Endothelial cell of umbilical vein (primary cell): ENCODE results near the gene FOXL3. TPM values are rescaled to one million over a fixed set of nuclear protein-coding genes. Genes with fewer than 3 reads are reported as not detected.
A peak's percentile ranks its signal among the peaks of the same experiment; 100 is the strongest.
"Not testable (repeated sequence)": the region's sequence is repeated elsewhere in the genome, so short reads cannot be mapped to it uniquely, and the experiment has no call there.

ENCODE experiments used
- BruUV-seq: library from RNA; stranded (reverse); fragments of 400-500 nt; replicated peaks from 2 replicates; lab custom pipeline; 2021; lab: Mats Ljungman, UMichigan
- CTCF ChIA-PET: fragments of 300-600, 350-600 bp; sonication (Branson Sonifier 250); formaldehyde crosslinking; loops from one replicate; lab custom pipeline; 2021; ENCODE audit warnings: antibody characterized with exemption, inconsistent platforms; lab: Charles Lee
- POLR2A ChIA-PET: fragments of 300-600, 350-600 bp; sonication (Branson Sonifier 250); formaldehyde crosslinking; loops from one replicate; lab custom pipeline; 2021; ENCODE audit warnings: antibody characterized with exemption, inconsistent platforms; lab: Charles Lee
- DNase-seq: peaks from one replicate; pipeline ENCODE4 v3.0.0-alpha.2; 2011; ENCODE audit warnings: low read depth, low spot score
- FAIRE-seq: peaks from 2 replicates; lab custom pipeline; 2011; peaks lifted over from hg19 to GRCh38; lab: Jason Lieb, UNC
- H2AFZ ChIP-seq: 2 replicates; pipeline ENCODE4 v1.6.0; 2012; ENCODE audit warnings: low read depth, low read length, control low read depth, inconsistent platforms
- H3K27ac ChIP-seq: 2 replicates; pipeline ENCODE4 v1.5.1; 2011; ENCODE audit warnings: low read depth, mild to moderate bottlenecking, control low read depth, low read length, moderate library complexity; ENCODE audit not compliant: insufficient read depth
- H3K27me3 ChIP-seq, 2 experiments: 2 replicates each; pipeline versions ENCODE4 v1.6.0 to v1.6.1; 2011; ENCODE audit warnings: low read length in 2 of 2, mixed read lengths in 1 of 2; ENCODE audit not compliant: control insufficient read depth in 2 of 2, insufficient read depth in 2 of 2
- H3K36me3 ChIP-seq, 2 experiments: 2 replicates in 1 of 2; 3 replicates in 1 of 2; pipeline ENCODE4 v1.5.1; 2011; ENCODE audit warnings: low read length in 2 of 2, mild to moderate bottlenecking in 1 of 2, moderate library complexity in 1 of 2; ENCODE audit not compliant: control insufficient read depth in 2 of 2, insufficient read depth in 2 of 2; ENCODE audit errors: extremely low read depth in 1 of 2
- H3K4me1 ChIP-seq: 3 replicates; pipeline ENCODE4 v1.5.1; 2011; ENCODE audit warnings: mild to moderate bottlenecking, low read length; ENCODE audit not compliant: control insufficient read depth, insufficient read depth; ENCODE audit errors: extremely low read depth
- H3K4me2 ChIP-seq: 2 replicates; pipeline ENCODE4 v1.6.1; 2011; ENCODE audit warnings: low read length, control low read depth, mixed read lengths; ENCODE audit not compliant: insufficient read depth
- H3K4me3 ChIP-seq, 3 experiments: fragments of 200-600 bp in 1 of 3; sonication (generic), shearing (Covaris generic) in 1 of 3; replicated peaks in 1 of 3; 2 replicates each; pipeline ENCODE4 v1.5.1; 2011 to 2016; ENCODE audit warnings: control low read depth in 3 of 3, low read length in 3 of 3, mild to moderate bottlenecking in 2 of 3, inconsistent platforms in 1 of 3, low read depth in 1 of 3, moderate library complexity in 1 of 3; ENCODE audit not compliant: insufficient read depth in 1 of 3
- H3K79me2 ChIP-seq: 2 replicates; pipeline ENCODE4 v1.6.0; 2012; ENCODE audit warnings: low read length, inconsistent platforms; ENCODE audit not compliant: control insufficient read depth, insufficient read depth
- H3K9ac ChIP-seq: replicated peaks from 2 replicates; pipeline ENCODE3; 2011; ENCODE audit warnings: low read length, control low read depth; ENCODE audit not compliant: insufficient read depth; ENCODE audit errors: extremely low read depth
- H3K9me1 ChIP-seq: replicated peaks from 3 replicates; pipeline ENCODE4 v1.6.0; 2011; ENCODE audit warnings: mild to moderate bottlenecking, low read length; ENCODE audit not compliant: control insufficient read depth, insufficient read depth; ENCODE audit errors: extremely low read depth
- H3K9me3 ChIP-seq: replicated peaks from 2 replicates; pipeline ENCODE4 v1.5.1; 2012; ENCODE audit warnings: low read length, inconsistent platforms; ENCODE audit not compliant: control insufficient read depth, insufficient read depth
- H4K20me1 ChIP-seq: replicated peaks from 2 replicates; pipeline ENCODE3; 2011; ENCODE audit warnings: mild to moderate bottlenecking, low read length; ENCODE audit not compliant: control insufficient read depth, insufficient read depth; ENCODE audit errors: extremely low read depth
- CTCF ChIP-seq, 2 donors: IDR thresholded peaks; 1 replicate in 1 of 2; 2 replicates in 1 of 2; pipeline ENCODE4 v1.5.1; 2011; ENCODE audit warnings: low read length in 2 of 2, mild to moderate bottlenecking in 2 of 2, moderate library complexity in 2 of 2, control low read depth in 1 of 2, inconsistent platforms in 1 of 2, low read depth in 1 of 2; ENCODE audit not compliant: insufficient read depth in 1 of 2; ENCODE audit errors: extremely low read depth in 1 of 2
- EZH2 ChIP-seq: IDR thresholded peaks from 2 replicates; pipeline ENCODE4 v1.6.1; 2012; ENCODE audit warnings: borderline replicate concordance, low read depth, mild to moderate bottlenecking, moderate library complexity, low read length, inconsistent platforms; ENCODE audit not compliant: severe bottlenecking
- FOS ChIP-seq: IDR thresholded peaks from 2 replicates; pipeline ENCODE4 v1.6.1; 2011; ENCODE audit warnings: mild to moderate bottlenecking, low read length, moderate library complexity, borderline replicate concordance; ENCODE audit not compliant: insufficient read depth
- GATA2 ChIP-seq: IDR thresholded peaks from 2 replicates; pipeline ENCODE4 v1.7.0; 2011; ENCODE audit warnings: low read depth, mild to moderate bottlenecking, moderate library complexity, mixed read lengths, low read length; ENCODE audit not compliant: insufficient read length, insufficient read depth
- JUN ChIP-seq: IDR thresholded peaks from 2 replicates; pipeline ENCODE4 v1.6.1; 2011; ENCODE audit warnings: borderline replicate concordance, low read depth; ENCODE audit not compliant: insufficient read length, insufficient read depth
- MAX ChIP-seq: IDR thresholded peaks from 2 replicates; pipeline ENCODE4 v1.6.1; 2011; ENCODE audit not compliant: insufficient read depth, insufficient read length
- MYC ChIP-seq: IDR thresholded peaks from one replicate; pipeline ENCODE4 v1.6.1; 2011; ENCODE audit warnings: mild to moderate bottlenecking, low read depth, low read length
- POLR2A ChIP-seq: IDR thresholded peaks from 2 replicates; pipeline ENCODE4 v1.6.1; 2012; ENCODE audit warnings: low read depth, mild to moderate bottlenecking, control low read depth, low read length
- POLR2AphosphoS5 ChIP-seq: IDR thresholded peaks from 2 replicates; pipeline ENCODE4 v1.6.1; 2012; ENCODE audit warnings: low read depth, mild to moderate bottlenecking, control low read depth, low read length, moderate library complexity; ENCODE audit not compliant: insufficient read depth
- dilution Hi-C: fragments of 300-500 bp; cut with MboI; formaldehyde crosslinking; loops from one replicate; pipeline ENCODE4 v1.15.0; 2019; ENCODE audit warnings: low sequenced_read_pairs; ENCODE audit not compliant: extremely low pct_ligation_motif_present
- intact Hi-C: fragments of 100-400 bp; cut with micrococcal nuclease; formaldehyde crosslinking; loops from one replicate; pipeline ENCODE4 v1.10.0; 2022
- polyA plus RNA-seq, 4 experiments: library from polyadenylated mRNA; depleted of rRNA in 3 of 4; stranded (reverse) in 3 of 4; unstranded in 1 of 4; fragments of >200 nt; gene quantifications; 2 replicates each; pipeline versions ENCODE4 v1.2.1 to v1.2.3, GENCODE V29; 2011 to 2012; ENCODE audit warnings: missing spikeins in 1 of 4
- total RNA-seq: library from RNA; stranded (reverse); gene quantifications from 2 replicates; pipeline ENCODE4 v1.2.3, GENCODE V29; 2021

Gene FOXL3
- total and polyA plus RNA-seq, 2 donors (not counting 3 experiments of a cell fraction or from before 2014, with no cell fraction given) = not detected

- DNase-seq, FAIRE-seq, dilution Hi-C loops, H3K9me3 ChIP-seq, H4K20me1 ChIP-seq, H2AFZ ChIP-seq, H3K36me3 ChIP-seq, BruUV-seq, H3K4me3 ChIP-seq, intact Hi-C loops, H3K79me2 ChIP-seq, H3K27me3 ChIP-seq, H3K4me1 ChIP-seq, H3K27ac ChIP-seq, POLR2A ChIA-PET, H3K9me1 ChIP-seq, H3K4me2 ChIP-seq, H3K9ac ChIP-seq: not testable (repeated sequence)
- CTCF ChIA-PET = interaction anchor here (0.8 kb wide), 1 partner anchor 59 kb away, joined by 3 read pairs; no protein-coding TSS in a partner anchor
- TF ChIP-seq CTCF (IDR thresholded peaks at IDR 0.05; ENCODE audit: extremely low read depth in 1 of 2, insufficient read depth in 1 of 2, low read depth in 1 of 2, low read length in 2 of 2) = peak; percentile 25 to 30
Observed at GRCh38 chr7:263483-264351, 26.3 kb upstream of the FOXL3 start.

GRCh38 chr7:264541-265191, 25.3 kb upstream of the FOXL3 start:
- dilution Hi-C loops (no loop called here), intact Hi-C loops (no loop called here)
- H3K9me1 ChIP-seq = no peaks in the 10 kb centered on the region
- no peaks in the 10 kb centered on the region for H3K9me3 ChIP-seq
- no TSS peak for BruUV-seq
- DNase-seq (no peak), FAIRE-seq (no peak)
- no peaks in the 10 kb centered on the region for H3K4me1 ChIP-seq
- H3K27ac ChIP-seq = no peak overlapping the region
- no peak overlapping the region for H3K4me2 ChIP-seq
- H3K36me3 ChIP-seq = peaks cover 0 to 5% of the 10 kb centered on the region in 2 experiments
- H3K27me3 ChIP-seq = no peaks in the 10 kb centered on the region
- H3K79me2 ChIP-seq = no peaks in the 10 kb centered on the region
- no peak for TF ChIP-seq FOS
- TF ChIP-seq MAX = no peak
- TF ChIP-seq CTCF (IDR thresholded peaks at IDR 0.05; ENCODE audit: extremely low read depth in 1 of 2, insufficient read depth in 1 of 2, low read depth in 1 of 2, low read length in 2 of 2) = no peak
- no peak for TF ChIP-seq MYC
- TF ChIP-seq POLR2A = no peak
- TF ChIP-seq JUN = no peak
- TF ChIP-seq EZH2 = no peak
- no peak for TF ChIP-seq GATA2
- TF ChIP-seq POLR2AphosphoS5 = no peak
- POLR2A ChIA-PET = no interaction called here
- no peak overlapping the region for H3K4me3 ChIP-seq
- no peak overlapping the region for H2AFZ ChIP-seq
- no peak overlapping the region for H3K9ac ChIP-seq
- no peaks in the 10 kb centered on the region for H4K20me1 ChIP-seq
- CTCF ChIA-PET = interaction anchor here (1.0 to 1.5 kb wide), 2 partner anchors 9 to 201 kb away, joined by 3 to 9 read pairs; no protein-coding TSS in a partner anchor
